Neural crest cell (in vitro differentiated cells): ENCODE measurements around the gene ERAS. TPM values are rescaled to one million over a fixed set of nuclear protein-coding genes. Genes with fewer than 3 reads are reported as not detected.
"Not testable (repeated sequence)": the region's sequence is repeated elsewhere in the genome, so short reads cannot be mapped to it uniquely, and the experiment has no call there.

Experiments used
- DNase-seq: peaks from one replicate; pipeline ENCODE4 v3.0.0; 2021; ENCODE audit warnings: low read depth, mixed read lengths, low spot score
- H3K27ac Mint-ChIP-seq: one replicate; pipeline ENCODE4 v1.8.0; 2021; ENCODE audit warnings: mild to moderate bottlenecking, mixed read lengths; ENCODE audit not compliant: unreplicated experiment
- H3K27me3 Mint-ChIP-seq: 2 replicates; pipeline ENCODE4 v1.8.0; 2021; ENCODE audit warnings: low read depth, mild to moderate bottlenecking, mixed read lengths
- H3K36me3 Mint-ChIP-seq: 2 replicates; pipeline ENCODE4 v1.8.0; 2021; ENCODE audit warnings: low read depth, mild to moderate bottlenecking, mixed read lengths
- H3K4me1 Mint-ChIP-seq: 2 replicates; pipeline ENCODE4 v1.8.0; 2021; ENCODE audit warnings: mixed read lengths
- H3K4me3 Mint-ChIP-seq: one replicate; pipeline ENCODE4 v1.8.0; 2021; ENCODE audit warnings: mild to moderate bottlenecking, mixed read lengths
- H3K9me3 Mint-ChIP-seq: 2 replicates; pipeline ENCODE4 v1.8.0; 2021; ENCODE audit warnings: mixed read lengths
- CTCF ChIP-seq: fragments of 200-600 bp; sonication (generic); conservative IDR thresholded peaks from 2 replicates; pipeline ENCODE4 v1.5.0; 2021; ENCODE audit warnings: antibody characterized with exemption, mild to moderate bottlenecking
- total RNA-seq: library from RNA; stranded (reverse); gene quantifications from 2 replicates; pipeline ENCODE4 v1.2.1, GENCODE V29; 2021

ERAS gene
- total RNA-seq, 1 donor from 2014 or later, result 0.49 TPM

- peaks cover 14% of the 10 kb centered on the region for H3K27me3 Mint-ChIP-seq
- H3K9me3 Mint-ChIP-seq, result peaks cover 11% of the 10 kb centered on the region
- H3K4me3 Mint-ChIP-seq, result no peak overlapping the region
- TF ChIP-seq CTCF, result no peak
- no peak overlapping the region for H3K27ac Mint-ChIP-seq
- no peaks in the 10 kb centered on the region for H3K36me3 Mint-ChIP-seq
- no peak for DNase-seq
- H3K4me1 Mint-ChIP-seq, result no peaks in the 10 kb centered on the region
Measured at GRCh38 chrX:48854898-48855297, 28.6 kb downstream of the ERAS start.

GRCh38 chrX:48864210-48864609, 37.9 kb downstream of the ERAS start:
- H3K27ac Mint-ChIP-seq, result no peak overlapping the region
- no peaks in the 10 kb centered on the region for H3K36me3 Mint-ChIP-seq
- no peak for DNase-seq
- TF ChIP-seq CTCF, result no peak
- H3K4me3 Mint-ChIP-seq, result no peak overlapping the region
- no peaks in the 10 kb centered on the region for H3K4me1 Mint-ChIP-seq
- no peaks in the 10 kb centered on the region for H3K9me3 Mint-ChIP-seq
- peaks cover 16% of the 10 kb centered on the region for H3K27me3 Mint-ChIP-seq

GRCh38 chrX:48872017-48872416, 45.7 kb downstream of the ERAS start:
- peaks cover 13% of the 10 kb centered on the region for H3K27me3 Mint-ChIP-seq
- not testable (repeated sequence) for DNase-seq

GRCh38 chrX:48876944-48877343, 50.6 kb downstream of the ERAS start:
- not testable (repeated sequence) for H3K27me3 Mint-ChIP-seq, H3K4me3 Mint-ChIP-seq, DNase-seq, H3K36me3 Mint-ChIP-seq, H3K9me3 Mint-ChIP-seq, H3K4me1 Mint-ChIP-seq, H3K27ac Mint-ChIP-seq

More at GRCh38 chrX:48872017-48872416, 45.7 kb downstream of the ERAS start:
- H3K4me3 Mint-ChIP-seq, H3K9me3 Mint-ChIP-seq, H3K4me1 Mint-ChIP-seq, H3K36me3 Mint-ChIP-seq, H3K27ac Mint-ChIP-seq: not testable (repeated sequence)

Other genes with a start within 250 kb of the ERAS start
- gene WDR13, start 229.0 kb upstream of the ERAS start, total RNA-seq, result 68.8 and 75.3 TPM in 2 replicates
- gene WAS, start 142.7 kb upstream of the ERAS start, total RNA-seq, result 0.64 and 0.70 TPM in 2 replicates
- 20.4 and 20.8 TPM in 2 replicates for gene SUV39H1, start 129.8 kb upstream of the ERAS start, total RNA-seq
- gene GLOD5, start 64.8 kb upstream of the ERAS start, total RNA-seq, result not detected in 2 replicates
- gene GATA1, start 39.9 kb upstream of the ERAS start, total RNA-seq, result not detected in 2 replicates
- 177 and 183 TPM in 2 replicates for gene HDAC6, start 24.4 kb upstream of the ERAS start, total RNA-seq
- 9.3 and 12.7 TPM in 2 replicates for gene PCSK1N, start 9.1 kb downstream of the ERAS start, total RNA-seq
- 86.0 and 95.7 TPM in 2 replicates for gene TIMM17B, start 71.3 kb downstream of the ERAS start, total RNA-seq
- 98.4 and 101 TPM in 2 replicates for gene PQBP1, start 71.4 kb downstream of the ERAS start, total RNA-seq
- 20.0 and 22.6 TPM in 2 replicates for gene SLC35A2, start 85.1 kb downstream of the ERAS start, total RNA-seq
- 12.5 and 13.4 TPM in 2 replicates for gene PIM2, start 92.5 kb downstream of the ERAS start, total RNA-seq
- gene OTUD5, start 131.1 kb downstream of the ERAS start, total RNA-seq, result 38.6 and 39.6 TPM in 2 replicates
- 1.2 TPM in 2 replicates for gene KCND1, start 145.3 kb downstream of the ERAS start, total RNA-seq
- gene GRIPAP1, start 175.8 kb downstream of the ERAS start, total RNA-seq, result 55.3 and 63.2 TPM in 2 replicates
- gene TFE3, start 216.8 kb downstream of the ERAS start, total RNA-seq, result 26.2 TPM in 2 replicates
- gene CCDC120, start 232.5 kb downstream of the ERAS start, total RNA-seq, result 13.8 and 14.7 TPM in 2 replicates
- gene PRAF2, start 247.5 kb downstream of the ERAS start, total RNA-seq, result 30.2 and 33.7 TPM in 2 replicates